GM21786 (cell line): ENCODE data around the gene KLRK1.
"Not testable (repeated sequence)": the region's sequence is repeated elsewhere in the genome, so short reads cannot be mapped to it uniquely, and the experiment has no call there.

Experiments used
- ATAC-seq: cut with Tn5 transposase; IDR thresholded peaks from one replicate; pipeline ENCODE4 v1.9.1; 2021; ENCODE audit not compliant: unreplicated experiment

Gene KLRK1

DNA sequence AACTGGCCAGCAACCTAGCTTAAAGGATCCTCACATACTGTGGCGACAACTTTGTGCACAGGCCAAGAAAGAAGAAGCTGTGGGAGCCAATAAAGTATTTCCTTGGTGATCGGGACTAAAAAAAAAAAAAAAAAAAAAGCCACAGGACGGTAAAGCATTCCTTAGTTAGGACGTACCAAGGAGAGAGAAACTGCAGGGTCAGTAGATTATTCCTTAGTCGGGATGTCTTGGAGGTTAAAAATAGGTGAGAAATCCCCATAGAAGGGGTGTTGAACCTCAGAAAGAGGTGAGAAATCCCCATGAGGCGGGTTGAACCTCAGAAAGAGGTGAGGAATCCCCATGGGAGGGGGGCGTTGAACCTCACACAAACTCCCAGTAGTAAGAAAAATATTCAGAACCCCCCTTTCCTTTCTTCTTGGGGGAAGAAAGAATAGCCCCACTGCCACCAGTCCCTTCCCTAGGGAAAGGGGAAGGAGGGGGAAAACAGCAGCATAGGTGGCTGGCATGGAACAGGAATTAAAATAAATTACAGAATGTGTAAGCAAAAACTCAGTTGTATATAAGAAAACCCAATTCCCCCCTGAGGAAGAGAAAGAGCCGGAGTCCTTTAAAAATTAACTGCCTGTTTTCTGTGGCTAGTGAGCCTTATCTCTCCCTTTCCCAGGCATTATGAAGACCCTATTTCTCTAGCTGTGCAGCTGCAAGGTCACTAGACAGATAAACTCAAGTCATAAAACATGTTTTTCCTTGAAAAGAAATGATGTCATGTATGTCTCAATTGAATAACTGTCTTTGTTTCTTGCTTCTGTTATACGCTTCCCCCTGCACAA, 26.8 kb downstream of the KLRK1 start:
- ATAC-seq, result no peak

- no peak for ATAC-seq
Measured at GRCh38 chr12:10362325-10362724, 27.5 kb downstream of the KLRK1 start.

GRCh38 chr12:10361622-10362021, 28.2 kb downstream of the KLRK1 start:
- ATAC-seq, result no peak

- ATAC-seq, result no peak
Measured at GRCh38 chr12:10361084-10361483, 28.8 kb downstream of the KLRK1 start.

- ATAC-seq, result no peak
Measured at GRCh38 chr12:10358969-10359368, 30.9 kb downstream of the KLRK1 start.

GRCh38 chr12:10358131-10358530, 31.7 kb downstream of the KLRK1 start:
- ATAC-seq, result no peak

- no peak for ATAC-seq
Measured at GRCh38 chr12:10354502-10354901, 35.3 kb downstream of the KLRK1 start.

DNA sequence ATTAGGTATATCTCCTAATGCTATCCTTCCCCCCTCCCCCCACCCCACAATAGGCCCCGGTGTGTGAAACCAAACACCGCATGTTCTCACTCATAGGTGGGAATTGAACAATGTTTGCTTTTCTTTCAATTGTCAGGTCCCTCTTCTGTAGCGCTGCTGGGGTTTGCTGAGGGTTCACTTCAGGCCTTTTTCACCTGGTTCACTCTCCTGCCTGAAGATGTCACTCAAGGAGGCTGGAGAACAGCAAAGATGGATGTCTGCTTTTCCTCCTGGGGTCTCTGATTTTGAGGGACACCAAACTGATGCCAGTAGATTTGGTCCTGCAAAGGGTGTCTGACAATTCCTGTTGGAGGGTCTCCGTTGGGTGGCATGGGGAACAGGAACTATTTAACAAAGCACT, 35.8 kb downstream of the KLRK1 start:
- no peak for ATAC-seq

GRCh38 chr12:10351457-10351856, 38.4 kb downstream of the KLRK1 start:
- ATAC-seq, result not testable (repeated sequence)

GRCh38 chr12:10341892-10342509, 47.8 kb downstream of the KLRK1 start:
- no peak for ATAC-seq

DNA sequence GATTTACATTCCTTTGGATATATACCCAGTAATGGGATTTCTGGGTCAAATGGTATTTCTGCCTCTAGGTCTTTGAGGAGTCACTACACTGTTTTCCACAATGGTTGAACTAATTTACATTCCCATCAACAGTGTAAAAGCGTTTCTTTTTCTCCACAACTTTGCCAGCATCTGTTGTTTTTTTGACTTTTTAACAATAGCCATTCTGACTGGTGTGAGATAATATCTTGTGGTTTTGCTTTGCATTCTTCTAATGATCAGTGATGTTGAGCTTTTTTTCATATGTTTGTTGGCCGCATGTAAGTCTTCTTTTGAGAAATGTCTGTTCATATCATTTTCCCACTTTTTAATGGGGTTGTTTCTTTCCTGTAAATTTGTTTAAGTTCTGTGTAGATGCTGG, 48.9 kb downstream of the KLRK1 start:
- ATAC-seq, result not testable (repeated sequence)

GRCh38 chr12:10339053-10339840, 50.6 kb downstream of the KLRK1 start:
- ATAC-seq, result no peak

GRCh38 chr12:10338470-10338869, 51.4 kb downstream of the KLRK1 start:
- ATAC-seq, result not testable (repeated sequence)

DNA sequence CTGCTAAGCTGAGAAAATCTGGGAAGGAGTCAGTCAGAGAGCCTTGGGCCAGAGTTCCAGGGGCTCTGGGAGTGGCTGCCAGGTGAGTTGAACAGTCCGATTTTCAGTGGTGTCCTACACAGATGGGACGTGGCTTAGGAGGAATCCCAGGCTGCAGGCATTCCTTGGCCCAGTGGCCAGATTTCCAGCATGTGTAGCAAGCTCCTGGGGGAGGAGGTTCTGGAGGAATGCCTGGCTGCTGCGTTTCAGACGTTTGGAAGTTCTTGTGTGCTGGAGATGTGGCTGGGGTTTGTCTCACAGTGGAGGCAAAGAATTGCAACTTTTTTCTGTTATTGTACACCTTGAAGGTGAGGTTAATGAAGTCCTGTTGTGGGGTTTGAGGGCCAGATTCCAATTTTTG, 53.6 kb downstream of the KLRK1 start:
- not testable (repeated sequence) for ATAC-seq

- ATAC-seq, result no peak
Measured at GRCh38 chr12:10331642-10332239, 58.1 kb downstream of the KLRK1 start.

GRCh38 chr12:10328691-10329090, 61.1 kb downstream of the KLRK1 start:
- not testable (repeated sequence) for ATAC-seq
